GM15510 (cell line): ENCODE measurements around the gene MIS12.

Experiments
- POLR2A ChIP-seq: IDR thresholded peaks from 3 replicates; pipeline ENCODE4 v1.6.1; 2011; ENCODE audit warnings: borderline replicate concordance; ENCODE audit not compliant: insufficient read length; ENCODE audit errors: extremely low read depth

Gene MIS12

GRCh38 chr17:5480962-5481361 is 5.4 kb upstream of the MIS12 start:
- TF ChIP-seq POLR2A: no peak

- no peak for TF ChIP-seq POLR2A
Observed at GRCh38 chr17:5481451-5481850, 4.9 kb upstream of the MIS12 start.

- peak; percentile 66 for TF ChIP-seq POLR2A
Observed at GRCh38 chr17:5485270-5486205, 828 bp upstream of the MIS12 start, which contains the start of gene DERL2. Gene DERL2, minus strand, starts transcription at chr17:5486178. Its CDS starts 17 bp downstream, at chr17:5486161.

GRCh38 chr17:5488752-5489151 is 2.4 kb downstream of the MIS12 start:
- no peak for TF ChIP-seq POLR2A

- TF ChIP-seq POLR2A: no peak
Observed at GRCh38 chr17:5492970-5493369, 6.6 kb downstream of the MIS12 start.

GRCh38 chr17:5499476-5500231 is 13.3 kb downstream of the MIS12 start:
- no peak for TF ChIP-seq POLR2A

GRCh38 chr17:5500247-5500588 is 13.9 kb downstream of the MIS12 start:
- no peak for TF ChIP-seq POLR2A

- no peak for TF ChIP-seq POLR2A
Observed at GRCh38 chr17:5500589-5501391, 14.4 kb downstream of the MIS12 start.

- TF ChIP-seq POLR2A: no peak
Observed at GRCh38 chr17:5501685-5502084, 15.3 kb downstream of the MIS12 start.

- TF ChIP-seq POLR2A: no peak
Observed at GRCh38 chr17:5502552-5502951, 16.2 kb downstream of the MIS12 start.

GRCh38 chr17:5506307-5506706 is 19.9 kb downstream of the MIS12 start:
- TF ChIP-seq POLR2A: no peak

GRCh38 chr17:5508810-5509209 is 22.4 kb downstream of the MIS12 start:
- no peak for TF ChIP-seq POLR2A

- TF ChIP-seq POLR2A: no peak
Observed at GRCh38 chr17:5509482-5509881, 23.1 kb downstream of the MIS12 start.

- no peak for TF ChIP-seq POLR2A
Observed at GRCh38 chr17:5510771-5511170, 24.4 kb downstream of the MIS12 start.
